ENCODE results near the gene CPNE2.
"Not testable (repeated sequence)": the region's sequence is repeated elsewhere in the genome, so short reads cannot be mapped to it uniquely, and the experiment has no call there.

The CPNE2 gene

GRCh38 chr16:57091975-57092785 lies at the start of gene CPNE2:
Gene CPNE2, plus strand, starts transcription at chr16:57092583. Its CDS starts 18,160 bp downstream, at chr16:57110743.
- DNase-seq = peak; percentile 43 to 57

- DNase-seq = no peak
Measured at GRCh38 chr16:57043248-57043647, 49.1 kb upstream of the CPNE2 start.

- DNase-seq = no peak
Measured at GRCh38 chr16:57044931-57045693, 47.3 kb upstream of the CPNE2 start.

GRCh38 chr16:57045694-57046381 lies 46.5 kb upstream of the CPNE2 start:
- no peak for DNase-seq

- no peak for DNase-seq
Measured at GRCh38 chr16:57048095-57048494, 44.3 kb upstream of the CPNE2 start.

GRCh38 chr16:57049678-57050077 lies 42.7 kb upstream of the CPNE2 start:
- peak in 1 of 2 experiments; percentile 32 for DNase-seq

- no peak for DNase-seq
Measured at GRCh38 chr16:57051696-57052228, 40.6 kb upstream of the CPNE2 start.

- DNase-seq = no peak
Measured at GRCh38 chr16:57053206-57053605, 39.2 kb upstream of the CPNE2 start.

GRCh38 chr16:57054338-57054737 lies 38.0 kb upstream of the CPNE2 start:
- no peak for DNase-seq

GRCh38 chr16:57054771-57055170 lies 37.6 kb upstream of the CPNE2 start:
- DNase-seq = no peak

- no peak for DNase-seq
Measured at GRCh38 chr16:57055671-57056070, 36.7 kb upstream of the CPNE2 start.

- DNase-seq = no peak
Measured at GRCh38 chr16:57058291-57058861, 34.0 kb upstream of the CPNE2 start.

- no peak for DNase-seq
Measured at GRCh38 chr16:57060323-57061083, 31.9 kb upstream of the CPNE2 start.

- DNase-seq = no peak
Measured at GRCh38 chr16:57061084-57061905, 31.1 kb upstream of the CPNE2 start.

- DNase-seq = no peak
Measured at GRCh38 chr16:57062329-57062728, 30.1 kb upstream of the CPNE2 start.

GRCh38 chr16:57063189-57063588 lies 29.2 kb upstream of the CPNE2 start:
- not testable (repeated sequence) for DNase-seq

GRCh38 chr16:57064995-57065394 lies 27.4 kb upstream of the CPNE2 start:
- no peak for DNase-seq

- DNase-seq = no peak
Measured at GRCh38 chr16:57066625-57067024, 25.8 kb upstream of the CPNE2 start.

- no peak for DNase-seq
Measured at GRCh38 chr16:57067347-57067746, 25.0 kb upstream of the CPNE2 start.

GRCh38 chr16:57069053-57069452 lies 23.3 kb upstream of the CPNE2 start:
- no peak for DNase-seq
